ENCODE measurements around the gene TNIK. TPM values are rescaled to one million over a fixed set of nuclear protein-coding genes. Genes with fewer than 3 reads are reported as not detected.
"Not testable (repeated sequence)": the region's sequence is repeated elsewhere in the genome, so short reads cannot be mapped to it uniquely, and the experiment has no call there.

TNIK gene
- total and polyA plus RNA-seq, 2 donors from 2014 or later, result 3.6 to 48.9 TPM

GRCh38 chr3:171428321-171428787 is 31.9 kb downstream of the TNIK start:
- no peaks in the 10 kb centered on the region for H3K9me3 ChIP-seq (ENCODE audit: control insufficient read depth in 2 of 3, insufficient read depth in 1 of 3, low read length in 3 of 3)
- FAIRE-seq (no peak), DNase-seq (no peak)
- H3K27me3 ChIP-seq (ENCODE audit: control insufficient read depth, insufficient read depth, low read length), result no peaks in the 10 kb centered on the region
- H3K36me3 ChIP-seq (ENCODE audit: control insufficient read depth in 2 of 3, insufficient read depth in 3 of 3, low read length in 3 of 3), result no peaks in the 10 kb centered on the region
- no peak overlapping the region for H3K4me3 ChIP-seq (ENCODE audit: low read length in 3 of 3)
- H3K27ac ChIP-seq (ENCODE audit: low read depth in 2 of 2, low read length in 2 of 2), result no peak overlapping the region
- H3K4me1 ChIP-seq (ENCODE audit: control insufficient read depth in 2 of 3, insufficient read depth in 2 of 3, low read depth in 1 of 3, low read length in 3 of 3), result no peaks in the 10 kb centered on the region
- intact Hi-C loops (cut with DNase I), result no loop called here
- no peak for TF ChIP-seq CTCF (IDR thresholded peaks at IDR 0.05; ENCODE audit: borderline replicate concordance, extremely low read depth, insufficient read depth)
- H3K9ac ChIP-seq (ENCODE audit: low read length in 3 of 3), result no peak overlapping the region

GRCh38 chr3:171427771-171428320 is 32.4 kb downstream of the TNIK start:
- Histone ChIP-seq H3K36me3 (ENCODE audit: control insufficient read depth in 2 of 3, insufficient read depth in 3 of 3, low read length in 3 of 3) (no peaks in the 10 kb centered on the region), H3K9ac (ENCODE audit: low read length in 3 of 3) (no peak overlapping the region), H3K4me1 (ENCODE audit: control insufficient read depth in 2 of 3, insufficient read depth in 2 of 3, low read depth in 1 of 3, low read length in 3 of 3) (no peaks in the 10 kb centered on the region), H3K9me3 (ENCODE audit: control insufficient read depth in 2 of 3, insufficient read depth in 1 of 3, low read length in 3 of 3) (no peaks in the 10 kb centered on the region), H3K4me3 (ENCODE audit: low read length in 3 of 3) (no peak overlapping the region), H3K27me3 (ENCODE audit: control insufficient read depth, insufficient read depth, low read length) (no peaks in the 10 kb centered on the region), H3K27ac (ENCODE audit: low read depth in 2 of 2, low read length in 2 of 2) (no peak overlapping the region)
- DNase-seq, result no peak
- FAIRE-seq, result no peak
- intact Hi-C loops (cut with DNase I), result no loop called here
- no peak for TF ChIP-seq CTCF (IDR thresholded peaks at IDR 0.05; ENCODE audit: borderline replicate concordance, extremely low read depth, insufficient read depth)

GRCh38 chr3:171424063-171424462 is 36.1 kb downstream of the TNIK start:
- H3K36me3 ChIP-seq (ENCODE audit: control insufficient read depth in 2 of 3, insufficient read depth in 3 of 3, low read length in 3 of 3); H3K27me3 ChIP-seq (ENCODE audit: control insufficient read depth, insufficient read depth, low read length); H3K9me3 ChIP-seq (ENCODE audit: control insufficient read depth in 2 of 3, insufficient read depth in 1 of 3, low read length in 3 of 3); DNase-seq; H3K4me1 ChIP-seq (ENCODE audit: control insufficient read depth in 2 of 3, insufficient read depth in 2 of 3, low read depth in 1 of 3, low read length in 3 of 3); intact Hi-C loops (cut with DNase I); H3K4me3 ChIP-seq (ENCODE audit: low read length in 3 of 3); H3K27ac ChIP-seq (ENCODE audit: low read depth in 2 of 2, low read length in 2 of 2); H3K9ac ChIP-seq (ENCODE audit: low read length in 3 of 3); FAIRE-seq: not testable (repeated sequence)

GRCh38 chr3:171422855-171423254 is 37.4 kb downstream of the TNIK start:
- H3K9me3 ChIP-seq (ENCODE audit: control insufficient read depth in 2 of 3, insufficient read depth in 1 of 3, low read length in 3 of 3); DNase-seq; H3K4me3 ChIP-seq (ENCODE audit: low read length in 3 of 3); FAIRE-seq; H3K36me3 ChIP-seq (ENCODE audit: control insufficient read depth in 2 of 3, insufficient read depth in 3 of 3, low read length in 3 of 3); intact Hi-C loops (cut with DNase I); H3K27me3 ChIP-seq (ENCODE audit: control insufficient read depth, insufficient read depth, low read length); H3K27ac ChIP-seq (ENCODE audit: low read depth in 2 of 2, low read length in 2 of 2); H3K4me1 ChIP-seq (ENCODE audit: control insufficient read depth in 2 of 3, insufficient read depth in 2 of 3, low read depth in 1 of 3, low read length in 3 of 3); H3K9ac ChIP-seq (ENCODE audit: low read length in 3 of 3): not testable (repeated sequence)

All from kidney (tissue), 14 donors.